GM19035 (cell line): ENCODE data around the gene C17orf67.
A peak's percentile ranks its signal among the peaks of the same experiment; 100 is the strongest.

ENCODE experiments used
- ATAC-seq: cut with Tn5 transposase; IDR thresholded peaks from one replicate; pipeline ENCODE4 v1.9.1; 2021; ENCODE audit not compliant: unreplicated experiment

C17orf67 gene, protein sequence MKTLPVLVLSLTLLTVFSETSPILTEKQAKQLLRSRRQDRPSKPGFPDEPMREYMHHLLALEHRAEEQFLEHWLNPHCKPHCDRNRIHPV

DNA sequence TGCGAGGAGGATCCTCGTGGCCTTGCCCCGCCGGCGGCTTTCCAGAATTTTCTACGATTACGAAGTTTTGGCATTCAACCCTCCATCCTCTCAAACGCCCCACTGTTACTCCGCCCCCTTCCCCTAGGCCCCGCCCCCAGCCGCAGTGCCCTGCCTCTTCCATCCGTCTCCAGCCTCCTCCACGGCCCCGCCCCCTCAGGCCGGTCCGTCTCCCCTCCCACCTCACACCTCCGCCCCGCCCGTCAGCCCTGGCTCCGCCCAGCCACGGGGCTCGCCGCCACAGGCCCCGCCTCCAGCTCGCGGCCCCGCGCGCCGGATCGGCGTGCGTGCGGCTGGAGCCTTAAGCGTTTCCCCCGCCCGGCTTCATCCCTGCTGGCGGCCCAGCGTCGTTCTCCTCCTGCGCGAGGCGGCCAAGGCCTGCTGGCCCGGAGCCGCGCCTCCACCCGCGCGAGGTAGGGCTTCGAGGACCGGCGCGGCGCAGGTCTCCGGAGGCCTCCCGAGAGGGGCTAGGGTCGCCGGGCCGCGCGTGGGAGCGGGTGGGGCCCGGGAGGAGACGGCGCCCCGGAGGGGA, at the start of gene C17orf67, which contains the start of gene DGKE:
Gene C17orf67 (minus strand): TSS at position 112 of the 571 bp plus-strand sequence. CDS start 18,110 bp downstream, outside the sequence.
Gene DGKE (plus strand): TSS at position 343 of the 571 bp plus-strand sequence. CDS start 645 bp downstream, outside the sequence.
- ATAC-seq, result peak; percentile 74

DNA sequence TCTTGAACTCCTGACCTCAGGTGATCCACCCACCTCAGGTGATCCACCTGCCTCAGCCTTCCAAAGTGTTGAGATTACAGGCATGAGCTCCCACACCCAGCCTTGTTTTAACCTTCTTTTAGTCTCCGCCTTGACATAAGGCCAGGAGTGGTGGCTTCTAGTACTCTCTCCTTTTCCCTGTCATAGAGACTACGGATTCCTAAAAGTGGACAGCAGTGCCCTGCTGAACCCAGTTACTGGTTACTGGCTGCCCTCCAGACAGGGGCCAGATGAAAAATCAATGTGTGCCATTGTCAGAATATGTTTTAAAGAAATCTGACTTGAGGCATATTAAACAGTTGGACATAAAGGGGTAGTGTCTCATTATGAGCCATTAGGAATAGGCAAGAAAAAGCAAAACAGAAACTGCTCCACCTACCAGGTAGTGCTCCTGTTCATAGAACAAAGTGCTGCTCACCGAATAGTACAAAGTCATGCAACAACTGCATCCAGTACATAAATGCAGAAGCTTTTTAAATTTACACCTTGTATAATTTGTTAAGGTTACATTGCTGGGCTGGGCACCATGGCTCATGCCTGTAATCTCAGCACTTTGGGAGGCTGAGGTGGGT, 48.1 kb upstream of the C17orf67 start:
- ATAC-seq, result no peak

DNA sequence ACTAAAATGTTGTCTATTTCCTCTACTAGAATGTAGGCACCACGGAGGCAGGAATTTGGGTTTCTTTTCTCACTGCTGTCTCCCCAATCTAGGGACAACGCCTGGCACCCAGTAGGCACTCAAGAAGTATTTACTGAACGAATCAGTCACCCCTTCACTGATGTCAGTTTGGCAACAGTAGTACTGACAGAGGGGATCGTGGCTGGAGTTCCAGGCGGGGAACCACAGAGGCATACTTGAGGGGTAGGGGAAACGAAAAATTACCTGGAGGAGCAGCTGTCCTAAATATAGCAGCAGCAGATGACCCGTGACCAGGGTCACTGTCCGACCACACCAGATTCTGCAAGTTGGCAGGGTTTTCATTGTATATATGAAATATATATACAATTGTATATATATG, 46.9 kb upstream of the C17orf67 start:
- ATAC-seq, result no peak

DNA sequence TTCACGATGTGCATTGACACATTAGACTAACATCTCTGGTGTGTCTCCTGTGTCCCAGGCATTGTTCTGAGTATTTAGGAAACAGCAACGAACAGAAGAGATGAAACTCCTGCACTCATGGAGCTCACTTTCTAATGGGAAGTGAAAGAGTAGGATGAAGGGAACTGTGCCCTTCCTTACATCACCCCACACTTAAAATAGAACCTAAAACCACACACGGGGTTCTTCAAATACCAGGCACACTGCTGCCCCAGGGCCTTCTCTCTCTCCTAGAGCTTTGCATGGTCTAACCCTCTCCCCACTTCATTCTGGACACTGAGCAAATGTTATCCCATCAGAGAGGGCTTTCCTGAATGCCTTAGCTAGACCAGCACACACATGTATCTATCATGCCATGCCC, 46.4 kb upstream of the C17orf67 start:
- no peak for ATAC-seq

DNA sequence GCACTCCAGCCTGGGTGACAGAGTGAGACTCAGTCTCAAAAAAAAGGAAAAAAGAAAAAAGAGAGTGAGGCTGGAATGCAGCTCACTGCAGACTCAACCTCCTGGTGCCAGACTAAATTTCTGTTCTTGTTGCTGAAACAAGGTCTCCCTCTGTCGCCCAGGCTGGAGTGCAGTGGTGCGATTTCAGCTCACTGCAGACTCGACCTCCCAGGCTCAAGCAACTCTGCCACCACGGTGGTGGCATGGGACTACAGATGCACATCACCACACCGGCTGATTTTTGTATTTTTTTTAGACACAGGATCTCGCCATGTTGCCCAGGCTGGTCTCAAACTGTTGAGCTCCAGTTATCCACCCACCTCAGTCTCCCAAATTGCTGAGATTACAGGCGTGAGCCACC, 45.6 kb upstream of the C17orf67 start:
- no peak for ATAC-seq

DNA sequence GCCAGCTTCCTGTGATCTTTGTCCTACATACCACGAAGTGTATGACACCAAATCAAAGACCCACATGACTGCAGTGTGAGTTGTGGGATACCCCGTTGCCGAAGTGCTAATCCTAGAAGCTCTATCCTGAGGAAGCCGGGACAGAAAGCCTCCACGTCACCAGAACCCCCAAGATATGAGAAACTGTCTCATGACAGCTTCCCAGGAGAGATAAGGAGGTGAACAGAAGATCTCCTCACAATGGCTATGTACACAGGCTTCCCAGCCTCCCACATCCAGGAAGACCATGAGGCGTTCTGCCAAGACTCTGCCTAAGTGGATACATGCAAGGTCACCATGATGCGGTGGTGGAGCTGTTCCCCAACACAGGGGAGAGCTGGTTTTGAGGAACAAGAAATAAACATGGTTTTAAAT, 43.1 kb upstream of the C17orf67 start:
- no peak for ATAC-seq

DNA sequence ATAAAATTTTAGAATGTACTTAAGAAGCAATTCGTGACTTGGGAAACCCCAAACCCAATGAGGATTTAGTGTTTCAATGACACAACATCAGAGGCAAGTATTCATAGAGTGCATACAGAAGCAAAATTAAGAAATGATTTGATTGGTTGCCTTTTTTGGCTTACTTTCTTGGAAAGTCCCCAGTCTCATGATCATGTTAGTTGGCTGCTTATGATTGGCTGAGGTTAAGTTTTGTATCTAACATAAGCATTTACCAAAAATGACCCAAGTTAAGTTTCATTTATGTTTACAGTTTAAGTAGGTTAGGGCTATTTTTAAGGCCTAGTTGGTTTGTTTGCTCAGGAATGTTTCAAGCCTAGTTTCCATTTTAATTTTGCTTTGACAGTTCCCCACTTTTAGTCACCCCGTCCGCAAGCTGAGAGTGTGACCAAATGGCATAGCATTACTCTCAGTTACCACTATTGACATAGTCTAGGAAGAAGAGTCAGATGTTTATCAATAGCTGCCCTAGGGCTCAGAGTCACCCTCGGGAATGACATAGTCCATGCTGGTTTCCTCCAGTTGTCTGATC, 36.4 kb upstream of the C17orf67 start:
- peak; percentile 73 for ATAC-seq

DNA sequence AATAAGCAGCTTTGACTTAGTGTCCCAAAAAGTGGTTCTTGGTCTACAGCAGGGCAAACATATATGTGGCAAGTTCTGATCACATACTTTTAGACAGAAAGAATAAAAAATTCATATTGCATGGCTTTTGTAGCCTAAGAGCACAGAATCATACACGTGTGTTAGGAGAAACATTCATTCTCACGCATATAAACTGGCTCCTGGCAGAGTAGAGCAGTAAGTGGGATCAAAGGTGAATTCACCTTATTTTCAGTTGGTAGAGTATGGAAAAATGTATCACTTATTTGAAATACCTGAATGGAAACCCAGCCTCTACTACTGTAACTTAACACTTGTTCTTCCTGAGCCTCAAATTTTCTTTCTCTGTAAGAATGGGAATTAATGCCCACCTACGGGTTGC, 35.0 kb upstream of the C17orf67 start:
- ATAC-seq, result no peak

DNA sequence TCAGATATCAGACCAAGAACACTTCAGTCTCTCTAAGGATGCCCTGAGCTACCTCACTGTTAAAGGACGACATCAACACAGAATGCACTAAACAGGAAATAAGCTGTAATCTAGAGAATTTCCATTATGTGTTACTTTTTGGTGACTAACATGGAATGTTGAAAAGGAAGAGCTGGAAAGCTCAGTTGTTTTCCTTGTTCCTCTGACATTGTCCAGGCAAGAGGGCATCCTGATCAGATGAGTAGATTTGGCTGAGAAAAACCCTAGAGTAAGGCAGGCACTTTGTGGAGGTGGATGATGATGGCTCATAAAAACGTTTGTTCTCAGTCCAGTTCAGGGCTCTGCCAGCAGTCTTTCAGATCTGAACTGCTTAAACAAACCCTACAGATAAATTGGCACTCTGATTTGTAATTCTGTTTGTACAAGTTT, 34.2 kb upstream of the C17orf67 start:
- ATAC-seq, result no peak

DNA sequence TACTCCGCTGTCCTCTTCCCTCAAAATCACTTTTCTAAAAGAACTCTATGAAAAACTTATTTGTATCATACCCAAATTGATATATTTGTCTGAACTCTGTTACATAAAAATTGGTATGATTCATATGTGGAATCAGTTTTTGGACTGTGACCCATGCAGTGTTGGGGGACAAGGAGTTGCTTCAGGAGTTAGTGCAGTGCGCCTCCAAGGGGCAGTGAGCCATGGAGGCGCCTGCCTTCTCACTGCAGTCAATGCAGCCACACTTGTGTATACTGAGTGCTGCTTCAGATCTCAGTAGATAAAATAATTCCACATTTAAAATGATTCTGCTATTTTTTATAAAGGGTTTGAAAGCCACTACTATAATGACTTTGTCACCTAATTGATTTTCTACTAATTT, 32.8 kb upstream of the C17orf67 start:
- ATAC-seq, result no peak

DNA sequence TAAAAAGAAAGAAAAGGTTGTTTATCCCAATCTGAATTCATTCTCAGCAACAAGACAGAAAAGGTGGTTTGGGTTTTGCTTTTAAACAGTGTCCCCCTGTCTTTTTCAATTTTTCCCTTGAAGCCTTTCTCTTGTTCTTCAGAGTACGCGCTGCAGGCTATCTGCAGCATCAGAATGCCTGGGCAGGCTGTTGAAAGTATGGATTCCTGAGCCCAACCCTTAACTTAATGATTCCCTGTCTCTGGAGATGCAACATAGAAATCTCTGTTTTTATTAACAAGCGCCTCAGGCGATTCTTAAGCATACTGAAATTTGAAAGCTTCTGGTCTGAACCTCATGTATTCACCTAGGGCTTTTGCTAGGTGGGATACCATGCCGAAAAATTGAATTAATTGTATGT, 32.4 kb upstream of the C17orf67 start:
- ATAC-seq, result no peak

DNA sequence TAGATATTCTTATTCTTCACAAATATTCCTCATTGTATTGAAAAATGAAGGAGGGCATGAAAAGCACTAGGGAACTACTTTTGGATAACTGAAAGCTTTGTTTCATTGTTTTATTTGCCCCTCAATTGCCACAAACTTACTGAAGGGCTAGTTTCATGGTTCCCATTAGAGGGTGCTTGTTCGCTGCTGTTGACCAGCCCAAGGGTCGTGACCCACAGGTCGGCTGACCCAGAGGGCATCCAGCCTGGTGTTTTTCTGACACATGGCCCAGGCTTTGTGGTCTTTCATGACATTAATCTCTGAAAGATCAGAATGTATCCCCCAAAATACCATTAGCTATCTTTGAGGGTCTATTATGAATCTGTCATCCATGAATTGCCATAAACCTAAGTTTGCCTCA, 30.3 kb upstream of the C17orf67 start:
- no peak for ATAC-seq

DNA sequence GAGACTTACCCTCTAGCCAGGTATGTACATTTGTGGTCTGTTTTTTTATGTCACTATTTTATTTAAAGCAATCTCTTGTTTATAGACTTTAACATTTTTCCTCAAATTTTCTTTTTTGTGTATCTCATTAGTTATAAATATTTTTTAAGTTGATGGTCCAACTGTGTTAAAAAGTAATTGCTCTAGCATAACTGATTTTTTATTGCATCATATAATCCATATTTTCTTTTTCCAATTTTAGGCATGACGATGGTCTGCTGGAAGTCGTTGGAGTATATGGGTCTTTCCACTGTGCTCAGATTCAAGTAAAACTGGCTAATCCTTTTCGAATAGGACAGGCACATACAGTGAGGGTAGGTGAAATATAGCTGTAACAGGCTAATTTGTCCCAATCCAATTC, 28.2 kb upstream of the C17orf67 start:
- no peak for ATAC-seq

DNA sequence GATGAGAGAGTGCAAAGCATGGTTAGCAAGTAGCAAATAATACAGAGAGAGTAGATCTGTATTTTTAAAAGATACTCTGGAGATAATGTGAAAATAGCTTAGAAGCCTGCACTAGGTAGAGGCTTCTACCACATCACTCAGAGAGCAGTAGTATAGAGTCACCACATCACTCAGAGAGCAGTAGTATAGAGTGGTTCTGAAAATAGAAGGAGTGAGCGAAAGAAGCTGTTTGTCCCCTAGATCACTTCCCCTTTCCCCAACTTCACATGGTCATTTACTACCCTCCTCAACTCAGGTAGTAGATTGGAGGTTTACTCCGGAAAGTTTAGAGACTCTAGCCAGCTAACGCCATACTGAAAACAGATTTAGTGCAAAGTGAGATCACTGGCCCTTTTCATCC, 17.3 kb upstream of the C17orf67 start:
- no peak for ATAC-seq

DNA sequence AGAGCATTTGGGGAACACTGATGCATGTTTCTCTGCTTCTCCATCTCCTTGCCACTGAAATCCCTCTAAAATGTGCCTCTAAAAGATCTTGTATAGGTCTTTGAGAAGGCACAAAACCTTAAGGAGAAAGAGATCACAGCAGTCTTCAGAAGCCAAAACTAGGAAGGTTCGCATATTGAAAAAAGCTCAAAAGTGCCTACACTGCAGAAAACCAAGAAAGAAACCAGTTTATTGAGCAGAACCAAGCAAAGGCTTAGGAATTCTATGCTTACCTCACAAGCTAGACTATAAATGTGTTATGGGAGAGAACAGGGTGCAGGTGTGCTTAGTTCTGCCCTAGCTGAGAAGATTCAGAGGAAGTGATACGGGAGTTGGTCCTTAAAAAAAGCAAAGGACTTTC, 16.9 kb upstream of the C17orf67 start:
- ATAC-seq, result no peak

DNA sequence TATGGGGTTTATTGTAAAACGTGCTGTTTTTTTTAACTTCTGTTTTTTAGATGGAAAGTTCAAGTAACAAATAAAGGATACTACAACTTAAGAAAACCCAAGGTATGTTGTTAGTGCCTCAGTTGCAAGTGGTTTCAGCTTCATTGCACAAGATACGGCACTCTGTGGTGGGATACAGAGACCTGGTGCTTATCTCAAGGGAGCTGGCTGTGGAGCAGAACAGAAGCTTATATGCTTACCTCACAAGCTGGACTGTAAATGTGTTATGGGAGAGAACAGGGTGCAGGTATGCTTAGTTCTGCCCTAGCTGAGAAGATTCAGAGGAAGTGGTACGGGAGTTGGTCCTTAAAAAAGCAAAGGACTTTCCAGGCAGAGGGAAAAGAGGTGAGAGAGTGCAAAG, 15.4 kb upstream of the C17orf67 start:
- no peak for ATAC-seq

DNA sequence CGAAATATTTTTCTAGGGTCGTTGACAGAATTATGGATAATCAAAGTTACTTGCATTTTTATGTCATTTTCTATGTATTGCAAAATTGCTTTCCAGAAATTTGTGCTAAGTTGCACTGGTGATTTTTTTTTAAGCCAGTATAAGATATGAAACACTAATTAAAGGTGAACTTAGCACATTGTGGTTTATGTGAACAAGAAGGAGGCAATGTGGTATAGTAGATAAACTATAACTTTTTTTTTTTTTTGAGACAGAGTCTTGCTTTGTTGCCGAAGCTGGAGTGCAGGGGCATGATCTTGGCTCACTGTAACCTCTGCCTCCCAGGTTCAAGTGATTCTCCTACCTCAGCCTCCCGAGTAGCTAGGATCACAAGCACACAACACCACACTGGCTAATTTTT, 13.4 kb upstream of the C17orf67 start:
- no peak for ATAC-seq

DNA sequence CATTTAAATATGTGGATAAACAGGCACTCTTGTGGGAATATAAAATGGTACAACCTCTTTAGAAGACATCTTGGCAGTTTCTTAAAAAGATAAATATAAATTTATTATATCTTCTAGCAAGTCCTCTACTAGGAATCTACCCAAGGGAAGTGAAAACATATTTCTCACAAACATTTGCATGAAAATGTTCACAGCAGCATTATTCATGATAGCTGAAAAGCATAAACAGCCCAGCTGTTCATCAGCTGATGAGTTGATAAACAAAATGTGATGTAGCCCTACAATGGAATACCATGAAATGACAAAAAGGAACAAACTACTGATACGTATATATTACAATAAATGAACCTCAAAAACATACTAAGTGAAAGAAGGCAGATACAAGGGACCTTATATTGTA, 12.2 kb upstream of the C17orf67 start:
- ATAC-seq, result no peak

DNA sequence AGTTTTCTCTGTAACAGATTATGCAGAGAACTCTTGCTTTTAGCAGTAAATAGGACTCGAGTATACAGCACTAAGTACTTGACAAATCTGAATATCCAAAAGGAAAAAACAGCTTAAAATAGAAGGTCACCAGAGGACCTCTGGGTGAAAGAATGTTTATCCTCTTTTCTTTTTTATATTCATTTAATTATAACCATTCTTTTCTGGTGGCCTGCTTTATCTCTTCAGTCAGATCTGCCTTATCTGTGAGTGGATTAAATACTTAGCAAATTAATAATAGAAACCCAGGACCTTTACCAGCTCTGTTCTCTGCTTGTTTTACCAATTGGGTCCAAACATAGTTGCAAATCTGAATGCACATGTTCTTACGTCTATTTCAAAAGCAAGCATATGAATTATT, 8.9 kb upstream of the C17orf67 start:
- ATAC-seq, result no peak

DNA sequence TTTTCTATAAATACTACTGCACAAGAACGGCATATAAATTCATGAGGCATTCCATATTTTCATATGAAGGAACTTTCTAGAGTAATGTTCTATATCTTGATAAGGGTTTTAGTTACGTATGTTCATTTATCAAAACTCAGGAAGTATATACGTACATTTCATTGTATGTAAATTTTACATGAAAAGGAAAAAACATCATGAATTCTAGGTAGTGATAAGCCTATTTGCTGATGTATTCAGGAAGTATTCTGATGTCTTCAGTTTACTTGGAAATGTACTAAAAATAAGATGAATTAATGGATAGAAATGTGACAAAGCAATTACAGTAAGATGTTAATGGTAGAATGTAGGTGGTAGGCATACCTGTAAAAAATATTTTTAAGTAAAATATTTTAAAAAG, 5.0 kb upstream of the C17orf67 start:
- ATAC-seq, result no peak

DNA sequence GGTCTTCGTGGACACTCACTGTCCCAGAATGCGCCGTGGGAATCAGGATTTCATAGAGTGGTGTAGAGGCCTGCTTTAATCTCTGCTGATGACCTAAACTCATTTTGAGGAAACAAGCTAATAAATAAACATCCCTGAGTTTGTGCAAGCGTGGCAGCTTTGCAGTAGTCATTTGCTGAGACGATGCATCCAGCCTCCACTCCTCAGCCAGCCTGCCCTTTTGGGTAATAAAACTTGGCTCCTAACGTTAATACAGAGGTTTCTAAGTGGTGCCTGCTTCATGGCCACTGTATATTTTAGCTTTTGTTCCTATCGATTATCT, 1.5 kb upstream of the C17orf67 start:
- ATAC-seq, result no peak

DNA sequence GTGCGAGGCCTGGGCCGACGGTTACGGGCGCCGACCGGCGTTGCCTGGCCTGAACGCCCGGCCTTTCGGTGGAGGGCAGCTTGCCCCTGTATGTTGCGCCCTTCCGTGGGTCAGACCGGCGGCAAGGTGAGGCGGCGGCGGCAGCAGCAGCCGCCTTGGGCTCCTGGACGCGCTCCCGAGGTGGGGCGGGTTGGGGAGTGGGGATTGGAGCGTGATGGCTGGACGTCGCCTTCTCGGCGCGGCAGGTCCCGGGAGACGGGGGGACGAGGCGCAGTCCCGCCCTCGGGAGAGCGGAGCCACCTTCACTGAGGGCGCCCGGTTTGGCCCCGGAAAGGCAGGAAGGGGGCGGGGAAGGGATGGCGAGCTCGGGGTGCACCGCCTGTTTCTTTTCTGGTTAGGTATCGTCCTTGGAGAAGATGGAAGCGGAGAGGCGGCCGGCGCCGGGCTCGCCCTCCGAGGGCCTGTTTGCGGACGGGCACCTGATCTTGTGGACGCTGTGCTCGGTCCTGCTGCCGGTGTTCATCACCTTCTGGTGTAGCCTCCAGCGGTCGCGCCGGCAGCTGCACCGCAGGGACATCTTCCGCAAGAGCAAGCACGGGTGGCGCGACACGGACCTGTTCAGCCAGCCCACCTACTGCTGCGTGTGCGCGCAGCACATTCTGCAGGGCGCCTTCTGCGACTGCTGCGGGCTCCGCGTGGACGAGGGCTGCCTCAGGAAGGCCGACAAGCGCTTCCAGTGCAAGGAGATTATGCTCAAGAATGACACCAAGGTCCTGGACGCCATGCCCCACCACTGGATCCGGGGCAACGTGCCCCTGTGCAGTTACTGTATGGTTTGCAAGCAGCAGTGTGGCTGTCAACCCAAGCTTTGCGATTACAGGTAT, 902 bp upstream of the C17orf67 start:
- ATAC-seq, result peak; percentile 24
